ENCODE measurements around the gene ZNF382.

Gene ZNF382

GRCh38 chr19:36573020-36573894 lies 31.9 kb upstream of the ZNF382 start, which contains the start of gene ZNF529:
ZNF529 (minus strand) TSS chr19:36573292; CDS start chr19:36572346, 946 bp downstream.
- no peaks in the 10 kb centered on the region for H3K27me3 ChIP-seq (ENCODE audit: low read depth, low read length)
- H3K4me3 ChIP-seq (ENCODE audit: low read length), result peak within 1 kb of the TSS; percentile 81
- TF ChIP-seq EZH2phosphoT487 (IDR thresholded peaks at IDR 0.05; ENCODE audit: low read depth), result no peak
- no peak; the same call in 1 of the 2 replicates for TF ChIP-seq CTCF (IDR thresholded peaks at IDR 0.05; ENCODE audit: low read depth, low read length)
- peak within 1 kb of the TSS; percentile 76 for H3K4me2 ChIP-seq (ENCODE audit: low read length)
- H3K27ac ChIP-seq (ENCODE audit: low read length), result peak within 1 kb of the TSS; percentile 48
- H3K9me3 ChIP-seq (ENCODE audit: insufficient read depth, low read length), result peaks cover 42% of the 10 kb centered on the region
- H3K9ac ChIP-seq (ENCODE audit: low read length), result peak within 1 kb of the TSS; percentile 80
- H3K79me2 ChIP-seq (ENCODE audit: low read length), result peaks cover 52% of the 10 kb centered on the region
- H4K20me1 ChIP-seq (ENCODE audit: insufficient read depth, low read length), result no peaks in the 10 kb centered on the region
- H2AFZ ChIP-seq (ENCODE audit: low read depth, low read length), result peak within 1 kb of the TSS; percentile 84
- H3K36me3 ChIP-seq (replicated peaks; ENCODE audit: low read depth, low read length), result peaks cover 75% of the 10 kb centered on the region
- peaks cover 18% of the 10 kb centered on the region for H3K4me1 ChIP-seq (ENCODE audit: low read length)

DNA sequence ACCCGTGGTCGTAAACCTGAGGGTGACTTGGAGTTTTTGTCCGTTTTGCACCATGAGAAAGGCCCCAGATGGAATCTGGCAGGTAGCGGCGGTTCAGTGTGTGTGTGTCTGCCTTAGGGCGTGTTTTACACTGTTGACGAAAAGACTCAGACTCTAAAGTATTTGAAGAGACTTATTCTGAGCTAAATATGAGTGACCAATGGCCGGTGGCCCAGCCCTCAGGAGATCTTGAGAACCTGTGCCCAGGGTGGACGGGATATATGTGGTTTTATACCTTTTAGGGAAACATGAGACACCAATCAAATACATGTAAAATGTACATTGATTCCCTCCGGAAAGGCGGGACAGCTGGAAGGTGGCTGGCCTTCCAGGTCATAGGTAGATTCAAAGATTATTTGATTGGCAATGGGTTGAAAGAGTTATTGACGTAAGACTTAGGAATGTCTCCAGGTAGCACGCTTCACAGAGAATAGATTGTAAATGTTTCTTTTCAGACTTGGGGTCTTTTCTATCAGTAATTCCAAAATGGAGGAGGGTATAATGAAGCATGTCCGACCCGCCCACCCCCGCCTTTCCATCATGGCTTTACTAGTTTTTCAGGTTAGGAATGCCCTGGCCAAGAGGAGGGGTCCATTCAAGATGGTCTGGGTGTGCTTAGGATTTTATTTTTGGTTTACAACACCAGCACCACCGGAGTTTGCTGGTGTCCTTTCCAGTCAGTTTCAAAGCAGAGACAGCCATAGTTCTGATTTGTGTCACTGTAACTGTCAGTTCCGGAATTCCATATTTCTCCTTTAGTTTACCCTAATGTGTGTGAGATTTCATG lies 31.0 kb upstream of the ZNF382 start:
- Histone ChIP-seq H3K9me3 (ENCODE audit: insufficient read depth, low read length) (peaks cover 38% of the 10 kb centered on the region), H3K4me3 (ENCODE audit: low read length) (peak overlapping the region; percentile 81), H3K36me3 (replicated peaks; ENCODE audit: low read depth, low read length) (peaks cover 75% of the 10 kb centered on the region), H3K4me1 (ENCODE audit: low read length) (peaks cover 18% of the 10 kb centered on the region), H4K20me1 (ENCODE audit: insufficient read depth, low read length) (no peaks in the 10 kb centered on the region), H3K9ac (ENCODE audit: low read length) (peak overlapping the region; percentile 80), H3K27me3 (ENCODE audit: low read depth, low read length) (no peaks in the 10 kb centered on the region), H3K79me2 (ENCODE audit: low read length) (peaks cover 46% of the 10 kb centered on the region), H3K27ac (ENCODE audit: low read length) (peak overlapping the region; percentile 48), H2AFZ (ENCODE audit: low read depth, low read length) (peak overlapping the region; percentile 64), H3K4me2 (ENCODE audit: low read length) (peak overlapping the region; percentile 76)
- TF ChIP-seq EZH2phosphoT487 (IDR thresholded peaks at IDR 0.05; ENCODE audit: low read depth), result no peak
- TF ChIP-seq CTCF (IDR thresholded peaks at IDR 0.05; ENCODE audit: low read depth, low read length), result no peak

DNA sequence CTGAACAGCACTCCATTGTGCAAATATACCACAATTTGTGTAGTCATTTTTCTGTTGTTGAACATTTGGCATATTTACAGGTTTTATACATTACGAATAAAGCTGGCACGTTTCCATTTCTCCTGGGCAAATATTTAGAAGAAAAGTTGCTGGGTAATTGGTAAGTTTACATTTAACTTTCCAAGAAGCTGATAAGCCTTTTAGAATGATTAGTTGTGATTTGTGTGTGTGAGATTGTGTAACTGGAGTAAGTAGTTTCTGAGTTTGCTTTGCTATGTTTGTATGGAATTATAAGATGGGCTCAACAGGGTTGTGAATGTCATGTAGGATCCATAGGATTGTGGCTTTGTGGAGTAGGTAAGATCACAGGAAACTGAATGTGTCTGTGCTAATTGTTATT lies 30.4 kb upstream of the ZNF382 start:
- H3K4me3 ChIP-seq (ENCODE audit: low read length), result peak overlapping the region; percentile 81
- no peaks in the 10 kb centered on the region for H4K20me1 ChIP-seq (ENCODE audit: insufficient read depth, low read length)
- H3K9ac ChIP-seq (ENCODE audit: low read length), result no peak overlapping the region
- H3K9me3 ChIP-seq (ENCODE audit: insufficient read depth, low read length), result peaks cover 40% of the 10 kb centered on the region
- peaks cover 44% of the 10 kb centered on the region for H3K79me2 ChIP-seq (ENCODE audit: low read length)
- H3K27me3 ChIP-seq (ENCODE audit: low read depth, low read length), result no peaks in the 10 kb centered on the region
- TF ChIP-seq EZH2phosphoT487 (IDR thresholded peaks at IDR 0.05; ENCODE audit: low read depth) (no peak), CTCF (IDR thresholded peaks at IDR 0.05; ENCODE audit: low read depth, low read length) (no peak)
- H2AFZ ChIP-seq (ENCODE audit: low read depth, low read length), result no peak overlapping the region
- no peak overlapping the region for H3K27ac ChIP-seq (ENCODE audit: low read length)
- peaks cover 75% of the 10 kb centered on the region for H3K36me3 ChIP-seq (replicated peaks; ENCODE audit: low read depth, low read length)
- H3K4me2 ChIP-seq (ENCODE audit: low read length), result peak overlapping the region; percentile 76
- peaks cover 18% of the 10 kb centered on the region for H3K4me1 ChIP-seq (ENCODE audit: low read length)
